COLO829 (cell line): Measurements from ENCODE around the gene TRIM21.
"Not testable (repeated sequence)": the region's sequence is repeated elsewhere in the genome, so short reads cannot be mapped to it uniquely, and the experiment has no call there.

Source experiments
- DNase-seq: peaks from one replicate; pipeline ENCODE4 v3.0.0; 2012; ENCODE audit warnings: low spot score

Gene TRIM21

GRCh38 chr11:4393209-4393857 lies at the start of gene TRIM21:
Gene TRIM21 (minus strand): TSS chr11:4393702. CDS start chr11:4390409, 3,293 bp downstream.
- peak; percentile 85 for DNase-seq

- DNase-seq = no peak
These were observed 48.0 kb upstream of the TRIM21 start for GRCh38 chr11:4441515-4441914.

GRCh38 chr11:4436411-4436810 lies 42.9 kb upstream of the TRIM21 start:
- no peak for DNase-seq

- no peak for DNase-seq
These were observed 40.4 kb upstream of the TRIM21 start for GRCh38 chr11:4433856-4434255.

GRCh38 chr11:4430051-4430450 lies 36.5 kb upstream of the TRIM21 start:
- DNase-seq = no peak

GRCh38 chr11:4418403-4418802 lies 24.9 kb upstream of the TRIM21 start:
- no peak for DNase-seq

DNA sequence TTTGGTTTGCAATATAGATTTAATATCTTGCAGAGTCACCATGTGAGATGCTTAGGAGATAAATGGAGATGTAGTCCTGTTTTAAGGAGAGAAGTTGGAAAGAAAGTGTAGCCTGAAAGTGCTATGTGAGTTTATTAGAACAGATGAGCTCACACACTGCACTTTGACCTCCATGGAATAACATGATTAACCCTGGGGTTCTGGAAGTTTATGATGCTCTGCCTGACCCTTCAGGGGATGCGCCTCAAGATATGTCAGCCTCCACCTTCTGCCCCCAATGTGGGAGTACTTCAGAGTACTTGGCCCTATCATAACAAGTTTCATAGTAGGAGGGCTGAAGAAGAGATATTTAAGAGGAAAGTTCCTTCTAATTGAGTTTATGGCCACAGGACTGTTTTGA lies 23.3 kb upstream of the TRIM21 start:
- no peak for DNase-seq

GRCh38 chr11:4416306-4416705 lies 22.8 kb upstream of the TRIM21 start:
- DNase-seq = no peak

DNA sequence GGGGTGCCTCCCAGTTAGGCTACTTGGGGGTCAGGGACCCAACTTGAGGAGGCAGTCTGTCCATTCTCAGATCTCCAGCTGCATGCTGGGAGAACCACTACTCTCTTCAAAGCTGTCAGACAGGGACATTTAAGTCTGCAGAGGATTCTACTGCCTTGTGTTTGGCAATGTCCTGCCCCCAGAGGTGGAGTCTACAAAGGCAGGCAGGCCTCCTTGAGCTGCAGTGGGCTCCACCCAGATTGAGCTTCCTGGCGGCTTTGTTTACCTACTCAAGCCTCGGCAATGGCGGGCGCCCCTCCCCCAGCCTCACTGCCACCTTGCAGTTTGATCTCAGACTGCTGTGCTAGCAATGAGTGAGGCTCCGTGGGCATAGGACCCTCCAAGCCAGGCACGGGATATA lies 12.7 kb upstream of the TRIM21 start:
- not testable (repeated sequence) for DNase-seq

- DNase-seq = no peak
These were observed 339 bp upstream of the TRIM21 start for GRCh38 chr11:4393858-4394223.

DNA sequence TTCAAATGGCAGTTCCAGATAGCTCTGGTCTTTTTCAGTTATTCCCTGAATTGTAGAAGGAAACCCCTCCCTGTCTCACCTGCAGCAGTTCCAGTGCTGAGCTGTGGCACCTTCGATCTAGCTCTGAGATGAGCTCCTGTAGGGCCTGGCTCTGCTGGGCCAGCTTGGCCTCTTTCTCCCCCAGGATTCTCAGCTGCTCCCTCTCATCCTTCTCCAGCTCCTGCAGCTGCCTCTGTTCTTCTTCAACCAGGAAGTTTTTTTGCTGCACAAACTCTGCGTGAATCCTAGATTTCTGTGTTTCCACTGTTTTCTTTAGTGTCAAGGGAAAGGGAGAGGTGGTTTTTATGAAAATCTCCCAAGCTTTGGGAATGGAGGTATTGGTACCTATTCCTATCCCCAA lies 5.3 kb downstream of the TRIM21 start:
- no peak for DNase-seq

DNA sequence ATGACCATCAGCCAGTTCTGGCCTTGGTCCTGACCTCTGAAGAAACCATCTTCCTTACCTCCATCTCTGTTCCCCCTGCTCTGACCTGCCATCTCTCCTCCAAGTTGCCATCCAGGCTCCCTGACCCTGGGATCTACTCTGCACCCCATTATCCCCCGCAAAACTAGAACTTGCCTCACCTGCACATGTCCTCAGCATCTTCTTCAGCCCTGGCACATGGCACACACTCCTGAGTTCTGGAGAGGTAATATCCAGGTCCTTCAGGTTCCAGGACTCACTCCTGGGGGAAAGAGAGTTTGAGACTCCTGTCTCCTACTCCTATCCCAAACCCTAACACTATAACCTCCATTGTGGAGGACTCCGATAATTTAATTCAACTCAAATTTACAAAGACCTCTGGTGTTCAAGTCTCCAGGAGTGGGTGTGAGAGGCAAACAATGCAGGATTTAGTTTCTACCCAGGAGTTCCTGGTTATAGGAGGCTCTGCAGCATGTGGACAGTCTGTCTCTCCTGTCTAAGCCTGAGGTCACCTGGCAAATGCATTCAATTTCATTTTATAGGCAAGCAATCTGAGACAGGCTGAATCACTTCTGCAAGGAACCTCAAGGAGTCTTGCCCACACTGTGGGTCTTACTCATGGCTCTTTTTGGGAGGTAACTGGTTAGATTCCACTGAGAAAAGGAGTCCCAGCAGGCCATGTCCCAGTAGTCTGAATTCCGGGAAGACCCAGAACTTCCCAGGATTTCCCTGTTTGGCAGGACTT lies 7.3 kb downstream of the TRIM21 start:
- no peak for DNase-seq

DNA sequence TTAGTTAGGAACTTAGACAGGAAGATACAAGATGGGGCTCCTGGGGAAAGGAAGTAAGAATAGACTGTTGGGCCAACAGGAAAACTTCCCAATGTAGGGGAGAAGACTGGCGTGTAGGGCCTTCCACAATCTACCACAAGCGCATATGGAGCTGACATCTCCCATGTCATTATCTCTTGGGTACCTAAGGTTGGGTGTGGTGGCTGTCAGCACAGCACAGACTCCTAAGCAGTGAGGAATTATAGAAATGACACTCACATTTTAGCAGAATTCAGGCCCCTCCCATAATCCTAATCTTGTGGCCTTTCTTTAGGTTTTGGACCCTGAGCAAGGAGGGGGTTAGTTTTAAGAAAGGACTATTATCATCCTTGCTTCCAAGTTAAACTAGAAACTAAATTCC lies 11.6 kb downstream of the TRIM21 start:
- no peak for DNase-seq

GRCh38 chr11:4375431-4376140 lies 17.9 kb downstream of the TRIM21 start:
- no peak for DNase-seq

DNA sequence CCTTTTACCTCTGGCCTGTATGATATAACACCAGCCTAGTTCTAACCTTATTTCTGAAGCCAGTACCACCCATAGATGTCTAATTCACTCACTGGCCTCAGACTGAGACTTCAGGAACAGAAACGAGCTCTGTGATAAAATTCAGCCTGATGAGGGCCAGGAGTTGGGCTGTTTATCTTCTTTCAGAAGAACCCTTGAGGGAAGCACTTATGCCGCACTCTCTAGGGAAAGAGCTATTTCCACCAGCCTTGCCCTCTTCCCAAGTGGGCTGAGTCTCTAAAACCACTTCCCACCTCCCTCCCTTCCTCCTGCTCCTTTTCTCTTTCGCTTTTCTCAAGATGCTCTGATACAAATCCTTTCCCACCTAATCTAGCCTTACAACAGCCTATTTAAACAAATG lies 23.3 kb downstream of the TRIM21 start:
- no peak for DNase-seq

- no peak for DNase-seq
These were observed 25.2 kb downstream of the TRIM21 start, which contains the start of gene OR52B4 for GRCh38 chr11:4368286-4368685. Gene OR52B4 (minus strand): TSS chr11:4368386. CDS start chr11:4368295, 91 bp downstream.

- DNase-seq = not testable (repeated sequence)
These were observed 45.4 kb downstream of the TRIM21 start for GRCh38 chr11:4348142-4348541.

GRCh38 chr11:4345366-4345765 lies 48.1 kb downstream of the TRIM21 start:
- DNase-seq = not testable (repeated sequence)
